Fibroblast of lung (primary cell): ENCODE data around the gene TCEA3. TPM values are rescaled to one million over a fixed set of nuclear protein-coding genes. Genes with fewer than 3 reads are reported as not detected.

ENCODE experiments used
- DNase-seq, 2 donors: peaks; one replicate each; pipeline versions ENCODE4 v3.0.0 to v3.0.0-alpha.2; 2010; ENCODE audit warnings: low read depth in 2 of 2
- H2AFZ ChIP-seq: 2 replicates; pipeline ENCODE4 v1.5.1; 2012; ENCODE audit warnings: low read length, control low read depth, inconsistent platforms
- H3K27ac ChIP-seq: 2 replicates; pipeline ENCODE4 v1.5.1; 2011; ENCODE audit warnings: low read length, control low read depth; ENCODE audit not compliant: insufficient read depth
- H3K27me3 ChIP-seq: 2 replicates; pipeline ENCODE4 v1.5.1; 2011; ENCODE audit warnings: mild to moderate bottlenecking, low read length; ENCODE audit not compliant: control insufficient read depth, insufficient read depth
- H3K36me3 ChIP-seq: 2 replicates; pipeline ENCODE4 v1.5.1; 2011; ENCODE audit warnings: low read length; ENCODE audit not compliant: control insufficient read depth, insufficient read depth
- H3K4me1 ChIP-seq: 2 replicates; pipeline ENCODE4 v1.5.1; 2011; ENCODE audit warnings: low read length; ENCODE audit not compliant: control insufficient read depth, insufficient read depth; ENCODE audit errors: extremely low read depth
- H3K4me2 ChIP-seq: 2 replicates; pipeline ENCODE4 v1.5.1; 2011; ENCODE audit warnings: low read length, control low read depth; ENCODE audit not compliant: insufficient read depth; ENCODE audit errors: extremely low read depth
- H3K4me3 ChIP-seq, 4 experiments: fragments of 200-600 bp in 1 of 4; sonication (generic) in 1 of 4; replicated peaks in 1 of 4; 2 replicates each; pipeline ENCODE4 v1.5.1; 2011 to 2016; ENCODE audit warnings: low read length in 4 of 4, low read depth in 3 of 4, mild to moderate bottlenecking in 3 of 4, control low read depth in 2 of 4, inconsistent platforms in 1 of 4, mixed read lengths in 1 of 4; ENCODE audit not compliant: insufficient read depth in 1 of 4; ENCODE audit errors: control extremely low read depth in 1 of 4
- H3K79me2 ChIP-seq: 2 replicates; pipeline ENCODE4 v1.5.1; 2012; ENCODE audit warnings: mild to moderate bottlenecking, low read length, inconsistent platforms; ENCODE audit not compliant: control insufficient read depth, insufficient read depth
- H3K9ac ChIP-seq: 2 replicates; pipeline ENCODE4 v1.5.1; 2011; ENCODE audit warnings: mild to moderate bottlenecking, low read length, control low read depth; ENCODE audit not compliant: insufficient read depth
- H3K9me3 ChIP-seq: 2 replicates; pipeline ENCODE4 v1.5.1; 2012; ENCODE audit warnings: low read depth, low read length; ENCODE audit not compliant: control insufficient read depth, insufficient read depth
- H4K20me1 ChIP-seq: 2 replicates; pipeline ENCODE4 v1.5.1; 2011; ENCODE audit warnings: low read length; ENCODE audit not compliant: control insufficient read depth, insufficient read depth; ENCODE audit errors: extremely low read depth
- EZH2 ChIP-seq: IDR thresholded peaks from 2 replicates; pipeline ENCODE4 v1.5.1; 2012; ENCODE audit warnings: low read length, control low read depth, mild to moderate bottlenecking; ENCODE audit errors: missing control alignments
- polyA plus RNA-seq, 2 donors: library from polyadenylated mRNA; depleted of rRNA in 1 of 2; stranded (reverse) in 1 of 2; unstranded in 1 of 2; fragments of >200 nt; gene quantifications; 2 replicates each; pipeline ENCODE4 v1.2.1, GENCODE V29; 2011 to 2012; ENCODE audit warnings: missing spikeins in 1 of 2
- total RNA-seq: library from RNA; depleted of rRNA; stranded (reverse); fragments of >200 nt; gene quantifications from 2 replicates; pipeline ENCODE4 v1.2.1, GENCODE V29; 2014
- TF ChIP-seq, protein P1 (sequence below), 2 donors: IDR thresholded peaks in 1 of 2; conservative IDR thresholded peaks in 1 of 2; 1 replicate in 1 of 2; 2 replicates in 1 of 2; pipeline ENCODE4 v1.5.1; 2011 to 2012; ENCODE audit warnings: low read length in 2 of 2, control low read depth in 1 of 2, inconsistent platforms in 1 of 2, low read depth in 1 of 2, mild to moderate bottlenecking in 1 of 2

TCEA3 gene
- total and polyA plus RNA-seq, 2 donors (not counting 1 experiment from before 2014, with no cell fraction given), result 12.3 to 44.6 TPM

GRCh38 chr1:23437355-23437664 lies 12.8 kb upstream of the TCEA3 start:
- TF ChIP-seq, protein P1, sequence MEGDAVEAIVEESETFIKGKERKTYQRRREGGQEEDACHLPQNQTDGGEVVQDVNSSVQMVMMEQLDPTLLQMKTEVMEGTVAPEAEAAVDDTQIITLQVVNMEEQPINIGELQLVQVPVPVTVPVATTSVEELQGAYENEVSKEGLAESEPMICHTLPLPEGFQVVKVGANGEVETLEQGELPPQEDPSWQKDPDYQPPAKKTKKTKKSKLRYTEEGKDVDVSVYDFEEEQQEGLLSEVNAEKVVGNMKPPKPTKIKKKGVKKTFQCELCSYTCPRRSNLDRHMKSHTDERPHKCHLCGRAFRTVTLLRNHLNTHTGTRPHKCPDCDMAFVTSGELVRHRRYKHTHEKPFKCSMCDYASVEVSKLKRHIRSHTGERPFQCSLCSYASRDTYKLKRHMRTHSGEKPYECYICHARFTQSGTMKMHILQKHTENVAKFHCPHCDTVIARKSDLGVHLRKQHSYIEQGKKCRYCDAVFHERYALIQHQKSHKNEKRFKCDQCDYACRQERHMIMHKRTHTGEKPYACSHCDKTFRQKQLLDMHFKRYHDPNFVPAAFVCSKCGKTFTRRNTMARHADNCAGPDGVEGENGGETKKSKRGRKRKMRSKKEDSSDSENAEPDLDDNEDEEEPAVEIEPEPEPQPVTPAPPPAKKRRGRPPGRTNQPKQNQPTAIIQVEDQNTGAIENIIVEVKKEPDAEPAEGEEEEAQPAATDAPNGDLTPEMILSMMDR (conservative IDR thresholded peaks at IDR 0.05 in 1 of 2, IDR thresholded peaks at IDR 0.05 in 1 of 2; ENCODE audit: low read depth in 1 of 2, low read length in 2 of 2), result no peak
- no peak for TF ChIP-seq EZH2
- no peak overlapping the region for H3K27ac ChIP-seq
- H4K20me1 ChIP-seq, result no peaks in the 10 kb centered on the region
- H3K36me3 ChIP-seq, result peaks cover 17% of the 10 kb centered on the region
- no peak overlapping the region for H3K4me3 ChIP-seq
- DNase-seq, result no peak
- H3K4me1 ChIP-seq, result no peaks in the 10 kb centered on the region
- no peak overlapping the region for H3K4me2 ChIP-seq
- no peaks in the 10 kb centered on the region for H3K79me2 ChIP-seq
- no peak overlapping the region for H3K9ac ChIP-seq
- no peaks in the 10 kb centered on the region for H3K9me3 ChIP-seq
- H2AFZ ChIP-seq, result no peak overlapping the region
- H3K27me3 ChIP-seq, result no peaks in the 10 kb centered on the region

DNA sequence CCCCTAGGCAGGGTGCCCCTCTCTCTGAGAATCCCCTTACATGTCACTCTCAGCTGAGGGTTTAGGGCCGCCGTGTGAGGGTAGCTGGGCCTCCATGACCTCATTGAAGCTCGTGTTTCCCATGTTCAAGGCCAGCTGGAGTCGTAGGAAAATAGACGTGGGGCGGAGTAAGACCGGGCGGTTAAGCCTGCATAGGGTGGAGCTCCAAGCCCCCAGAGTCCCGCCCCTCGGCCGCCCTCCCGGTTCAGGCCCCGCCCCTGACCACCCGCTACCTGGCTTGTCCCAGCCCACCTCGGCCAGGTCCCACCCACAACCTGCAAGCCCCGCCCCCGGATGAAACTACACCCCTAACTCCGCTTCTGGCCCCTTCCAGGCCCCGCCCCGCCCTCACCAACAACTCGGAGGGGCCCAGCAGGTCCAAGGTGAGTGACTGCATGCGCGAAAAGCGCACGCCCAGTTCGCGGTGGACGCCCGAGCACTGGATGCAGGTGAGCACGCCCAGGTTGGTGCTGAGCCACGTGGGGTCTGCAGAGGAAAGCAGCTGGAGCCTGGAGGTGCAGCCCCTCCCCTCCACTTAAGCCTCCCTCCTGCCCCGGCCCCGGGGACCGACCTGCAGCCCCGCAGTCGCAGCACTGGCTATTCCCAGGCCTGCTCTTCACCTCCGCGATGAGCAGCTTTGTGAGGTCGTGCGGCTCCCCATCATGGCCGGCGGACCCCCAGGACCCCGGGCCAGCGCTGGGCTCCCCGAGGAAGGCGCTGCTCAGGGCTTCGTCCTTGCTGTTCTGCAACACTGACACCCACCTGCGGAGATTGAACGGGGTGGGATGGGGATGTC lies 12.2 kb upstream of the TCEA3 start:
- H3K4me2 ChIP-seq, result no peak overlapping the region
- no peaks in the 10 kb centered on the region for H3K9me3 ChIP-seq
- H3K27ac ChIP-seq, result no peak overlapping the region
- H3K4me3 ChIP-seq, result no peak overlapping the region
- no peaks in the 10 kb centered on the region for H3K79me2 ChIP-seq
- no peak for TF ChIP-seq EZH2
- TF ChIP-seq, protein P1 (conservative IDR thresholded peaks at IDR 0.05 in 1 of 2, IDR thresholded peaks at IDR 0.05 in 1 of 2; ENCODE audit: low read depth in 1 of 2, low read length in 2 of 2), result no peak
- DNase-seq, result no peak
- H3K9ac ChIP-seq, result no peak overlapping the region
- peaks cover 14% of the 10 kb centered on the region for H3K36me3 ChIP-seq
- no peak overlapping the region for H2AFZ ChIP-seq
- no peaks in the 10 kb centered on the region for H3K4me1 ChIP-seq
- H4K20me1 ChIP-seq, result no peaks in the 10 kb centered on the region
- no peaks in the 10 kb centered on the region for H3K27me3 ChIP-seq

DNA sequence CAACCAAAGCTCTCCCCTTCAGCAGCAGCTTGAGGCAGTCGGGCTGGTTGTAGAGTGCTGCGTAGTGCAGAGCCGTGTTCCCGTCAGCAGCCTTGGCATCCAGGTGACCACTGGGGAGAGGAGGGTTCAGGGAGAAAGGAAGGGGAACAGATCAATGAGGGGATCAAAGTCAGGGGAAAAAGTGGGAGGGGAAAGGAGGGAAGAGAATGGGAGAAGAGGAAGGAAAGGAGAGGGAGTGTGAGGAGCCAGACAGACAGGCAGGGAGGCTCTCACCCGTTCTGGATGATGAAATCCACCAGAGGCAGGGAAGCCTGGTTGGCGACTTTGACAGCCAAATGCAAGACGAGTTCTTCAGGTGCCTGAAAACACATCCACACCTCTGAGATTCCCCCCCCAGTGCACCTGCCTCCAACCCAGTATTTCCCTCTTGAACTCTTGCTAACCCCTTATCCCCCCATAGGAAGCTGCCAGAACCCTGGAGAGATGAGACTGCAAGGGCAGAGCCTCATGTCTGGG lies 9.8 kb upstream of the TCEA3 start:
- no peak overlapping the region for H3K4me3 ChIP-seq
- no peak overlapping the region for H2AFZ ChIP-seq
- H4K20me1 ChIP-seq, result no peaks in the 10 kb centered on the region
- no peak overlapping the region for H3K9ac ChIP-seq
- peaks cover 13% of the 10 kb centered on the region for H3K36me3 ChIP-seq
- H3K27me3 ChIP-seq, result no peaks in the 10 kb centered on the region
- H3K4me2 ChIP-seq, result no peak overlapping the region
- no peaks in the 10 kb centered on the region for H3K9me3 ChIP-seq
- no peaks in the 10 kb centered on the region for H3K4me1 ChIP-seq
- no peaks in the 10 kb centered on the region for H3K79me2 ChIP-seq
- no peak overlapping the region for H3K27ac ChIP-seq
- no peak for TF ChIP-seq EZH2
- TF ChIP-seq, protein P1 (conservative IDR thresholded peaks at IDR 0.05 in 1 of 2, IDR thresholded peaks at IDR 0.05 in 1 of 2; ENCODE audit: low read depth in 1 of 2, low read length in 2 of 2), result no peak
- no peak for DNase-seq
